GM10266 (cell line): Measurements from ENCODE around the gene FAM43A.
A peak's percentile ranks its signal among the peaks of the same experiment; 100 is the strongest.

Source experiments
- DNase-seq: peaks from one replicate; pipeline ENCODE4 v3.0.0; 2012; ENCODE audit errors: extremely low spot score
- CTCF ChIP-seq: IDR thresholded peaks from 2 replicates; pipeline ENCODE4 v1.5.1; 2012; ENCODE audit warnings: mild to moderate bottlenecking, low read depth; ENCODE audit not compliant: control insufficient read depth, insufficient read depth; ENCODE audit errors: missing control alignments

Gene FAM43A

GRCh38 chr3:194689493-194689944, 3.8 kb downstream of the FAM43A start:
- no peak for DNase-seq
- TF ChIP-seq CTCF = no peak

GRCh38 chr3:194690501-194691372, 5.1 kb downstream of the FAM43A start:
- TF ChIP-seq CTCF = no peak
- DNase-seq = no peak

- DNase-seq = peak; percentile 89
- TF ChIP-seq CTCF = no peak
Observed at GRCh38 chr3:194691481-194692283, 6.0 kb downstream of the FAM43A start.

- DNase-seq = no peak
Observed at GRCh38 chr3:194696702-194697101, 11.0 kb downstream of the FAM43A start.

GRCh38 chr3:194702545-194702944, 16.9 kb downstream of the FAM43A start:
- TF ChIP-seq CTCF = no peak

More at GRCh38 chr3:194696702-194697101, 11.0 kb downstream of the FAM43A start:
- TF ChIP-seq CTCF = no peak

GRCh38 chr3:194705227-194705626, 19.5 kb downstream of the FAM43A start:
- no peak for TF ChIP-seq CTCF
- DNase-seq = no peak

More at GRCh38 chr3:194702545-194702944, 16.9 kb downstream of the FAM43A start:
- DNase-seq = no peak
